ENCODE data around the gene DAB2IP. TPM values are rescaled to one million over a fixed set of nuclear protein-coding genes. Genes with fewer than 3 reads are reported as not detected.

DAB2IP gene
- total and polyA plus RNA-seq, 2 experiments from 2014 or later: 8.9 to 42.8 TPM

DNA sequence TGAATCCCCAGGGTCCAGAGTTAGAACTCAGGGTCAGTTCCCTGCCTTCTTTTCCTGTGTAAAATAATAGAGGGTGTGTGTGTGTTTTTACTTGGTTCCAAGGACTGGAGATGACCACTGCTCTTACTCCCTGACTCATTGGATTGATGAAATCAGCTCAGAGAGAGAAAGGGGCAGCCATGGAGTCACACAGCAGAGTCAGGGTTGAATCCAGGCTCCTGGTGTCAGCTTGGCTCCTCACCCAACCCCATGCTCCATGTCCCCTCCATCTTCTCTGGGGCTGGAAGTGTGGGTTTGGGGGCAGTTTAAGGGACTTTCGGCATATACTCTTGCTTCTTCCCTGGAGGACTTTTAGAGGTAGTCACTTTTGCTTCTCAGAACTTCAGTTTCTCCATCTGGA, 21.6 kb downstream of the DAB2IP start (continued):
- TF ChIP-seq ZNF462 (CRISPR knock-in tag; IDR thresholded peaks at IDR 0.05): no peak
- no peak for TF ChIP-seq EZH2 (IDR thresholded peaks at IDR 0.05; ENCODE audit: low read depth, unreplicated experiment)

- Histone ChIP-seq H3F3A (replicated peaks; ENCODE audit: low read depth) (0 out of 2 replicates have a peak, but pooled peaks cover 3% of the 10 kb centered on the region), H3K36me3 (ENCODE audit: insufficient read depth) (no peaks in the 10 kb centered on the region), H3K27ac (ENCODE audit: low read depth) (no peak overlapping the region), H4K20me1 (replicated peaks; ENCODE audit: insufficient read depth) (peaks cover 6% of the 10 kb centered on the region), H3K4me1 (ENCODE audit: insufficient read depth) (no peaks in the 10 kb centered on the region), H2AFZ (no peak overlapping the region), H3K27me3 (ENCODE audit: insufficient read depth) (no peaks in the 10 kb centered on the region), H3K4me2 (no peak overlapping the region), H3K4me3 (no peak overlapping the region), H3K9me2 (ENCODE audit: insufficient read depth) (no peaks in the 10 kb centered on the region), H3K79me2 (replicated peaks; ENCODE audit: insufficient read depth) (peaks cover 12% of the 10 kb centered on the region)
- H3K4me1 Mint-ChIP-seq: peaks cover 28% of the 10 kb centered on the region
- no peak overlapping the region for H3K27ac Mint-ChIP-seq
- H3K9me3 Mint-ChIP-seq: no peaks in the 10 kb centered on the region; the same call in 2 of the 3 replicates
- H3K27me3 Mint-ChIP-seq (ENCODE audit: insufficient read depth, low read depth, poor library complexity): peaks cover 3% of the 10 kb centered on the region
- DNase-seq (ENCODE audit: low spot score): no peak
- no peak overlapping the region for H3K4me3 Mint-ChIP-seq
- ATAC-seq: no peak
- peaks cover 3% of the 10 kb centered on the region; the same call in 2 of the 3 replicates for H3K36me3 Mint-ChIP-seq (ENCODE audit: low read depth)
- TF ChIP-seq NANOG (IDR thresholded peaks at IDR 0.05; ENCODE audit: borderline replicate concordance) (no peak), CREB1 (CRISPR knock-in tag; IDR thresholded peaks at IDR 0.05; ENCODE audit: low read depth) (no peak), EZH2 (IDR thresholded peaks at IDR 0.05; ENCODE audit: low read depth, unreplicated experiment) (no peak), ZNF114 (CRISPR knock-in tag; IDR thresholded peaks at IDR 0.05) (no peak), EZH2phosphoT487 (IDR thresholded peaks at IDR 0.05; ENCODE audit: unreplicated experiment) (no peak), STAT1 (IDR thresholded peaks at IDR 0.05; ENCODE audit: unreplicated experiment) (no peak), JUNB (IDR thresholded peaks at IDR 0.05; ENCODE audit: unreplicated experiment) (no peak), POLR2AphosphoS5 (IDR thresholded peaks at IDR 0.05; ENCODE audit: low read depth) (no peak), ZNF331 (CRISPR knock-in tag; IDR thresholded peaks at IDR 0.05; ENCODE audit: low read depth) (no peak), CTCF (conservative IDR thresholded peaks at IDR 0.05; ENCODE audit: low read depth in 2 of 2) (no peak)
- TF ChIP-seq, protein P1, sequence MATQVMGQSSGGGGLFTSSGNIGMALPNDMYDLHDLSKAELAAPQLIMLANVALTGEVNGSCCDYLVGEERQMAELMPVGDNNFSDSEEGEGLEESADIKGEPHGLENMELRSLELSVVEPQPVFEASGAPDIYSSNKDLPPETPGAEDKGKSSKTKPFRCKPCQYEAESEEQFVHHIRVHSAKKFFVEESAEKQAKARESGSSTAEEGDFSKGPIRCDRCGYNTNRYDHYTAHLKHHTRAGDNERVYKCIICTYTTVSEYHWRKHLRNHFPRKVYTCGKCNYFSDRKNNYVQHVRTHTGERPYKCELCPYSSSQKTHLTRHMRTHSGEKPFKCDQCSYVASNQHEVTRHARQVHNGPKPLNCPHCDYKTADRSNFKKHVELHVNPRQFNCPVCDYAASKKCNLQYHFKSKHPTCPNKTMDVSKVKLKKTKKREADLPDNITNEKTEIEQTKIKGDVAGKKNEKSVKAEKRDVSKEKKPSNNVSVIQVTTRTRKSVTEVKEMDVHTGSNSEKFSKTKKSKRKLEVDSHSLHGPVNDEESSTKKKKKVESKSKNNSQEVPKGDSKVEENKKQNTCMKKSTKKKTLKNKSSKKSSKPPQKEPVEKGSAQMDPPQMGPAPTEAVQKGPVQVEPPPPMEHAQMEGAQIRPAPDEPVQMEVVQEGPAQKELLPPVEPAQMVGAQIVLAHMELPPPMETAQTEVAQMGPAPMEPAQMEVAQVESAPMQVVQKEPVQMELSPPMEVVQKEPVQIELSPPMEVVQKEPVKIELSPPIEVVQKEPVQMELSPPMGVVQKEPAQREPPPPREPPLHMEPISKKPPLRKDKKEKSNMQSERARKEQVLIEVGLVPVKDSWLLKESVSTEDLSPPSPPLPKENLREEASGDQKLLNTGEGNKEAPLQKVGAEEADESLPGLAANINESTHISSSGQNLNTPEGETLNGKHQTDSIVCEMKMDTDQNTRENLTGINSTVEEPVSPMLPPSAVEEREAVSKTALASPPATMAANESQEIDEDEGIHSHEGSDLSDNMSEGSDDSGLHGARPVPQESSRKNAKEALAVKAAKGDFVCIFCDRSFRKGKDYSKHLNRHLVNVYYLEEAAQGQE (IDR thresholded peaks at IDR 0.05; ENCODE audit: unreplicated experiment): no peak
- TF ChIP-seq, protein P2, sequence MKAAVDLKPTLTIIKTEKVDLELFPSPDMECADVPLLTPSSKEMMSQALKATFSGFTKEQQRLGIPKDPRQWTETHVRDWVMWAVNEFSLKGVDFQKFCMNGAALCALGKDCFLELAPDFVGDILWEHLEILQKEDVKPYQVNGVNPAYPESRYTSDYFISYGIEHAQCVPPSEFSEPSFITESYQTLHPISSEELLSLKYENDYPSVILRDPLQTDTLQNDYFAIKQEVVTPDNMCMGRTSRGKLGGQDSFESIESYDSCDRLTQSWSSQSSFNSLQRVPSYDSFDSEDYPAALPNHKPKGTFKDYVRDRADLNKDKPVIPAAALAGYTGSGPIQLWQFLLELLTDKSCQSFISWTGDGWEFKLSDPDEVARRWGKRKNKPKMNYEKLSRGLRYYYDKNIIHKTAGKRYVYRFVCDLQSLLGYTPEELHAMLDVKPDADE (IDR thresholded peaks at IDR 0.05): no peak
Observed at GRCh38 chr9:121673576-121673975, 22.1 kb downstream of the DAB2IP start.

Measured in GM23338 (cell line).